ENCODE measurements around the gene RNH1. TPM values are rescaled to one million over a fixed set of nuclear protein-coding genes. Genes with fewer than 3 reads are reported as not detected.

The RNH1 gene
- total RNA-seq, 1 experiment from 2014 or later = 288 TPM

GRCh38 chr11:468493-468892 lies 38.5 kb downstream of the RNH1 start:
- no peaks in the 10 kb centered on the region for H3K4me1 Mint-ChIP-seq (ENCODE audit: insufficient read depth, unreplicated experiment)
- H3K9me3 Mint-ChIP-seq (ENCODE audit: unreplicated experiment) = no peaks in the 10 kb centered on the region
- TF ChIP-seq, protein P1, sequence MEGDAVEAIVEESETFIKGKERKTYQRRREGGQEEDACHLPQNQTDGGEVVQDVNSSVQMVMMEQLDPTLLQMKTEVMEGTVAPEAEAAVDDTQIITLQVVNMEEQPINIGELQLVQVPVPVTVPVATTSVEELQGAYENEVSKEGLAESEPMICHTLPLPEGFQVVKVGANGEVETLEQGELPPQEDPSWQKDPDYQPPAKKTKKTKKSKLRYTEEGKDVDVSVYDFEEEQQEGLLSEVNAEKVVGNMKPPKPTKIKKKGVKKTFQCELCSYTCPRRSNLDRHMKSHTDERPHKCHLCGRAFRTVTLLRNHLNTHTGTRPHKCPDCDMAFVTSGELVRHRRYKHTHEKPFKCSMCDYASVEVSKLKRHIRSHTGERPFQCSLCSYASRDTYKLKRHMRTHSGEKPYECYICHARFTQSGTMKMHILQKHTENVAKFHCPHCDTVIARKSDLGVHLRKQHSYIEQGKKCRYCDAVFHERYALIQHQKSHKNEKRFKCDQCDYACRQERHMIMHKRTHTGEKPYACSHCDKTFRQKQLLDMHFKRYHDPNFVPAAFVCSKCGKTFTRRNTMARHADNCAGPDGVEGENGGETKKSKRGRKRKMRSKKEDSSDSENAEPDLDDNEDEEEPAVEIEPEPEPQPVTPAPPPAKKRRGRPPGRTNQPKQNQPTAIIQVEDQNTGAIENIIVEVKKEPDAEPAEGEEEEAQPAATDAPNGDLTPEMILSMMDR (IDR thresholded peaks at IDR 0.05; ENCODE audit: unreplicated experiment) = no peak
- POLR2A ChIA-PET = interaction anchor here (1.2 kb wide), 1 partner anchor 10 kb away, joined by 3 read pairs; no protein-coding TSS in a partner anchor
- no peak for DNase-seq (ENCODE audit: unreplicated experiment)
- CTCF ChIA-PET = no interaction called here
- no peak overlapping the region for H3K27ac Mint-ChIP-seq (ENCODE audit: low read depth, unreplicated experiment)
- intact Hi-C loops (cut with micrococcal nuclease) = no loop called here
- no TSS peak for BruUV-seq (replicated peaks)
- H3K4me3 Mint-ChIP-seq (ENCODE audit: unreplicated experiment) = no peak overlapping the region
- H3K27me3 Mint-ChIP-seq (ENCODE audit: insufficient read depth, unreplicated experiment) = no peaks in the 10 kb centered on the region
- peaks cover 5% of the 10 kb centered on the region for H3K36me3 Mint-ChIP-seq (ENCODE audit: insufficient read depth, unreplicated experiment)

DNA sequence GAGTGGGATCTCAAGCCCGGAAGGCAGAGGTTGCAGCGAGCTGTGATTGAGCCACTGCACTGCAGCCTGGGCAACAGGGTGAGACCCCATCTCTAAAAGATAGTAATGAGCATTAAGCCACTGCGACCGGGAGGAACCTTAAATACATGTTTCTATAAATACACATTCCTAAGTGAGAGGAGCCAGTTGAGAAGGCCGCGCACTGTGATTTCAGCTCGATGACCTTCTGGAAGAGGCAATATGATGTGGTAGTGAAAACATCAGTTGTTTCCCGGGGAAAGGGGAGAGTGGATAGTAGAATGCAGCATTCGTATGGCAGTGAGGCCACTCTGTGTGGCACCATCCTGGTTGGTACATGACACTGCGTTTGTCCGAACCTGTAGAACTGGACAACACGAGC lies 39.0 kb downstream of the RNH1 start:
- Mint-ChIP-seq H3K4me3 (ENCODE audit: unreplicated experiment) (no peak overlapping the region), H3K27ac (ENCODE audit: low read depth, unreplicated experiment) (no peak overlapping the region), H3K9me3 (ENCODE audit: unreplicated experiment) (no peaks in the 10 kb centered on the region), H3K4me1 (ENCODE audit: insufficient read depth, unreplicated experiment) (no peaks in the 10 kb centered on the region), H3K27me3 (ENCODE audit: insufficient read depth, unreplicated experiment) (no peaks in the 10 kb centered on the region), H3K36me3 (ENCODE audit: insufficient read depth, unreplicated experiment) (peaks cover 5% of the 10 kb centered on the region)
- ChIA-PET CTCF (no interaction called here), POLR2A (interaction anchor here (0.9 to 1.2 kb wide), 2 partner anchors 10 to 17 kb away, joined by 3 to 5 read pairs; no protein-coding TSS in a partner anchor)
- intact Hi-C loops (cut with micrococcal nuclease) = no loop called here
- DNase-seq (ENCODE audit: unreplicated experiment) = no peak
- TF ChIP-seq, protein P1 (IDR thresholded peaks at IDR 0.05; ENCODE audit: unreplicated experiment) = no peak
- BruUV-seq (replicated peaks) = no TSS peak

- no peak overlapping the region for H3K4me3 Mint-ChIP-seq (ENCODE audit: unreplicated experiment)
- no peaks in the 10 kb centered on the region for H3K27me3 Mint-ChIP-seq (ENCODE audit: insufficient read depth, unreplicated experiment)
- TF ChIP-seq, protein P1 (IDR thresholded peaks at IDR 0.05; ENCODE audit: unreplicated experiment) = no peak
- ChIA-PET POLR2A (interaction anchor here (0.8 to 1.4 kb wide), 3 partner anchors 11 to 35 kb away, joined by 3 to 5 read pairs (median 4); no protein-coding TSS in a partner anchor), CTCF (interaction anchor here (0.7 to 1.2 kb wide), 4 partner anchors 18 to 264 kb away, joined by 3 to 5 read pairs (median 3); no protein-coding TSS in a partner anchor)
- H3K27ac Mint-ChIP-seq (ENCODE audit: low read depth, unreplicated experiment) = no peak overlapping the region
- intact Hi-C loops (cut with micrococcal nuclease) = no loop called here
- BruUV-seq (replicated peaks) = no TSS peak
- H3K9me3 Mint-ChIP-seq (ENCODE audit: unreplicated experiment) = no peaks in the 10 kb centered on the region
- H3K4me1 Mint-ChIP-seq (ENCODE audit: insufficient read depth, unreplicated experiment) = no peaks in the 10 kb centered on the region
- DNase-seq (ENCODE audit: unreplicated experiment) = no peak
- H3K36me3 Mint-ChIP-seq (ENCODE audit: insufficient read depth, unreplicated experiment) = peaks cover 5% of the 10 kb centered on the region
Observed at GRCh38 chr11:465896-466530, 41.0 kb downstream of the RNH1 start.

- Mint-ChIP-seq H3K27ac (ENCODE audit: low read depth, unreplicated experiment) (no peak overlapping the region), H3K27me3 (ENCODE audit: insufficient read depth, unreplicated experiment) (no peaks in the 10 kb centered on the region), H3K36me3 (ENCODE audit: insufficient read depth, unreplicated experiment) (peaks cover 11% of the 10 kb centered on the region), H3K4me1 (ENCODE audit: insufficient read depth, unreplicated experiment) (no peaks in the 10 kb centered on the region), H3K4me3 (ENCODE audit: unreplicated experiment) (no peak overlapping the region), H3K9me3 (ENCODE audit: unreplicated experiment) (no peaks in the 10 kb centered on the region)
- POLR2A ChIA-PET = no interaction called here
- CTCF ChIA-PET = interaction anchor here (1.2 kb wide), 1 partner anchor 16 kb away, joined by 3 read pairs; no protein-coding TSS in a partner anchor
- intact Hi-C loops (cut with micrococcal nuclease) = no loop called here
- BruUV-seq (replicated peaks) = no TSS peak
- TF ChIP-seq, protein P1 (IDR thresholded peaks at IDR 0.05; ENCODE audit: unreplicated experiment) = no peak
- no peak for DNase-seq (ENCODE audit: unreplicated experiment)
Observed at GRCh38 chr11:464316-464715, 42.7 kb downstream of the RNH1 start.
